ENCODE data around the gene TRAF2.

TRAF2 gene

DNA sequence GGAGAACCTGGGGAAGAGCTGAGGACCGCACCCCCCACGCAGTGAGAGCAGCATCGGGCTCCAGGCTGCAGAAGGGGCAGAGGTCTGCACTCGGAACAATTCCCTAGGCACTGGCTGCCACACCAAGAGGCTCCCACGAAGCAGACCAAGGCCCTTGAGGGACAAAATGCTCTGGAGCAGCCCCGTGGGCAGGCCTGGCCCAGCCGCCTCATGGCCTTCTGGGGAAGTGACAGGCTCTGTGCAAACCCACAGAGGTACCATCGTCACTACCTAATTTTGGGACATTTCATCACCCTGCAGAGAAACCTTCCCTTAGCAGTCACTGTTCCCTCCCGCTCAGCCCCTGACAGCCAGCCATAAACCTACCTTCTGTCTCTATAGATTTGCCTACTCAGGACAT lies 42.3 kb downstream of the TRAF2 start:
- no peak overlapping the region for H2AFZ ChIP-seq (ENCODE audit: low read length)
- H4K20me1 ChIP-seq (ENCODE audit: insufficient read depth, low read length), result no peaks in the 10 kb centered on the region
- H3K4me1 ChIP-seq (ENCODE audit: insufficient read depth, low read length, severe bottlenecking), result peaks cover 8% of the 10 kb centered on the region
- peaks cover 81% of the 10 kb centered on the region for H3K36me3 ChIP-seq (ENCODE audit: insufficient read depth, low read length)
- no peak overlapping the region for H3K4me2 ChIP-seq (ENCODE audit: low read length)
- no peak overlapping the region for H3K27ac ChIP-seq (ENCODE audit: low read depth, low read length, poor library complexity, severe bottlenecking)
- peaks cover 3% of the 10 kb centered on the region; the same call in 1 of the 2 replicates for H3K9me3 ChIP-seq (ENCODE audit: low read length)
- H3K27me3 ChIP-seq (ENCODE audit: insufficient read depth, low read length), result no peaks in the 10 kb centered on the region
- H3K79me2 ChIP-seq (ENCODE audit: insufficient read depth, low read length), result no peaks in the 10 kb centered on the region
- no peaks in the 10 kb centered on the region for H3K9me2 ChIP-seq (ENCODE audit: low read depth, low read length)
- H3F3A ChIP-seq (ENCODE audit: insufficient read depth, low read length), result no peaks in the 10 kb centered on the region
- no peak for TF ChIP-seq EZH2 (IDR thresholded peaks at IDR 0.05; ENCODE audit: borderline replicate concordance, low read length)
- TF ChIP-seq, protein P1, sequence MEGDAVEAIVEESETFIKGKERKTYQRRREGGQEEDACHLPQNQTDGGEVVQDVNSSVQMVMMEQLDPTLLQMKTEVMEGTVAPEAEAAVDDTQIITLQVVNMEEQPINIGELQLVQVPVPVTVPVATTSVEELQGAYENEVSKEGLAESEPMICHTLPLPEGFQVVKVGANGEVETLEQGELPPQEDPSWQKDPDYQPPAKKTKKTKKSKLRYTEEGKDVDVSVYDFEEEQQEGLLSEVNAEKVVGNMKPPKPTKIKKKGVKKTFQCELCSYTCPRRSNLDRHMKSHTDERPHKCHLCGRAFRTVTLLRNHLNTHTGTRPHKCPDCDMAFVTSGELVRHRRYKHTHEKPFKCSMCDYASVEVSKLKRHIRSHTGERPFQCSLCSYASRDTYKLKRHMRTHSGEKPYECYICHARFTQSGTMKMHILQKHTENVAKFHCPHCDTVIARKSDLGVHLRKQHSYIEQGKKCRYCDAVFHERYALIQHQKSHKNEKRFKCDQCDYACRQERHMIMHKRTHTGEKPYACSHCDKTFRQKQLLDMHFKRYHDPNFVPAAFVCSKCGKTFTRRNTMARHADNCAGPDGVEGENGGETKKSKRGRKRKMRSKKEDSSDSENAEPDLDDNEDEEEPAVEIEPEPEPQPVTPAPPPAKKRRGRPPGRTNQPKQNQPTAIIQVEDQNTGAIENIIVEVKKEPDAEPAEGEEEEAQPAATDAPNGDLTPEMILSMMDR (IDR thresholded peaks at IDR 0.05; ENCODE audit: low read length), result no peak
- H3K9ac ChIP-seq (ENCODE audit: low read length), result no peak overlapping the region
- no peak overlapping the region for H3K4me3 ChIP-seq (ENCODE audit: low read depth, low read length, poor library complexity, severe bottlenecking)

DNA sequence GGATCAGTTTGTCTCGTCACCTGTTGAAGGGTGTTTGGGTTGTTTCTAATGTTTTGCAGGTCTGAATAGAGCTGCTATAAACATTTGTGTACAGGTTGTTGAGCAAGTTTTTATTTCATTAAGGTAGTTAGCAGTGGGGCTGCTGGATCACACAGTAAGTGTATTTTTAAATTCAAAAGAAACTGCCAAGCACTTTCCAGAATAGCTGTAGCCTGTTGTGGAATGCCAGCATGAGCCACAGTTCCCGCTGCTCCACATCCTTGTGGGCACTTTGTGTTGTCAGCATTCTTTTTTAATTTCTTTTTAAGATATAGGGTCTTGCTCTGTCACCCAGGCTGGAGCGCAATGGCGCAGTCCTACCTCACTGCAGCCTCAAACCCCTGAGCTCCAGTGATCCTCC lies 43.7 kb downstream of the TRAF2 start:
- Histone ChIP-seq H3K4me2 (ENCODE audit: low read length) (no peak overlapping the region), H3K9ac (ENCODE audit: low read length) (no peak overlapping the region), H4K20me1 (ENCODE audit: insufficient read depth, low read length) (no peaks in the 10 kb centered on the region), H3K27me3 (ENCODE audit: insufficient read depth, low read length) (no peaks in the 10 kb centered on the region), H3K27ac (ENCODE audit: low read depth, low read length, poor library complexity, severe bottlenecking) (no peak overlapping the region), H3K4me3 (ENCODE audit: low read depth, low read length, poor library complexity, severe bottlenecking) (no peak overlapping the region), H3K4me1 (ENCODE audit: insufficient read depth, low read length, severe bottlenecking) (no peaks in the 10 kb centered on the region), H2AFZ (ENCODE audit: low read length) (no peak overlapping the region), H3K79me2 (ENCODE audit: insufficient read depth, low read length) (no peaks in the 10 kb centered on the region), H3K36me3 (ENCODE audit: insufficient read depth, low read length) (peaks cover 81% of the 10 kb centered on the region), H3K9me2 (ENCODE audit: low read depth, low read length) (no peaks in the 10 kb centered on the region), H3K9me3 (ENCODE audit: low read length) (peaks cover 3% of the 10 kb centered on the region; the same call in 1 of the 2 replicates), H3F3A (ENCODE audit: insufficient read depth, low read length) (no peaks in the 10 kb centered on the region)
- TF ChIP-seq, protein P1 (IDR thresholded peaks at IDR 0.05; ENCODE audit: low read length), result no peak
- TF ChIP-seq EZH2 (IDR thresholded peaks at IDR 0.05; ENCODE audit: borderline replicate concordance, low read length), result no peak

DNA sequence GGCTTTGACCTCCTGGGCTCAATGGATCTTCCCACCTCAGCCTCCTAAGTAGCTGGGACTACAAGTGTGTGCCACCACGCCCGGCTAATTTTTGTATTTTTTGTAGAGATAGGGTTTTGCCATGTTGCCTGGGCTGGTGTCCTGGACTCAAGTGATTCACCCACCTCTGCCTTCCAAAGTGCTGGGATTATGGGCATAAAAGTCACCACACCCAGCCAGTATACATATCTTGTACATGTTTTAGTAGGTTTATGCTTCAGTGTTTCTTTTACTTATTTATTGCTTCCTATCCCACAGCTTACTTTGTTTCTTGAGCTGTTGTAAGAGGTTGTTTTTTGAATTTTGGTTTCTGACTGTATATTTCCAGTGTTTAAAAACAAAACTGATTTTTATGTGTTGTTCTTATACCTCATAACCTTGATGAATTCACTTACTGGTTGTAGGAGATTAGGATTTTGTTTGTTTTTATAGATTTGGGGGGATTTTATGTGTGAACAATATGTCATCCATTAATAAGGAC lies 45.4 kb downstream of the TRAF2 start:
- H3K4me2 ChIP-seq (ENCODE audit: low read length), result no peak overlapping the region
- H3K9ac ChIP-seq (ENCODE audit: low read length), result no peak overlapping the region
- H3K4me3 ChIP-seq (ENCODE audit: low read depth, low read length, poor library complexity, severe bottlenecking), result no peak overlapping the region
- no peaks in the 10 kb centered on the region for H3K9me2 ChIP-seq (ENCODE audit: low read depth, low read length)
- no peak overlapping the region for H2AFZ ChIP-seq (ENCODE audit: low read length)
- H3F3A ChIP-seq (ENCODE audit: insufficient read depth, low read length), result no peaks in the 10 kb centered on the region
- no peak for TF ChIP-seq EZH2 (IDR thresholded peaks at IDR 0.05; ENCODE audit: borderline replicate concordance, low read length)
- TF ChIP-seq, protein P1 (IDR thresholded peaks at IDR 0.05; ENCODE audit: low read length), result no peak
- no peaks in the 10 kb centered on the region for H3K27me3 ChIP-seq (ENCODE audit: insufficient read depth, low read length)
- H3K79me2 ChIP-seq (ENCODE audit: insufficient read depth, low read length), result no peaks in the 10 kb centered on the region
- H3K4me1 ChIP-seq (ENCODE audit: insufficient read depth, low read length, severe bottlenecking), result no peaks in the 10 kb centered on the region
- H3K9me3 ChIP-seq (ENCODE audit: low read length), result peaks cover 3% of the 10 kb centered on the region; the same call in 1 of the 2 replicates
- no peak overlapping the region for H3K27ac ChIP-seq (ENCODE audit: low read depth, low read length, poor library complexity, severe bottlenecking)
- no peaks in the 10 kb centered on the region for H4K20me1 ChIP-seq (ENCODE audit: insufficient read depth, low read length)
- H3K36me3 ChIP-seq (ENCODE audit: insufficient read depth, low read length), result peaks cover 65% of the 10 kb centered on the region
